Measurements from ENCODE around the gene BTBD17. TPM values are rescaled to one million over a fixed set of nuclear protein-coding genes. Genes with fewer than 3 reads are reported as not detected.
A peak's percentile ranks its signal among the peaks of the same experiment; 100 is the strongest.

BTBD17 gene
- polyA plus RNA-seq, 1 experiment: not detected

DNA sequence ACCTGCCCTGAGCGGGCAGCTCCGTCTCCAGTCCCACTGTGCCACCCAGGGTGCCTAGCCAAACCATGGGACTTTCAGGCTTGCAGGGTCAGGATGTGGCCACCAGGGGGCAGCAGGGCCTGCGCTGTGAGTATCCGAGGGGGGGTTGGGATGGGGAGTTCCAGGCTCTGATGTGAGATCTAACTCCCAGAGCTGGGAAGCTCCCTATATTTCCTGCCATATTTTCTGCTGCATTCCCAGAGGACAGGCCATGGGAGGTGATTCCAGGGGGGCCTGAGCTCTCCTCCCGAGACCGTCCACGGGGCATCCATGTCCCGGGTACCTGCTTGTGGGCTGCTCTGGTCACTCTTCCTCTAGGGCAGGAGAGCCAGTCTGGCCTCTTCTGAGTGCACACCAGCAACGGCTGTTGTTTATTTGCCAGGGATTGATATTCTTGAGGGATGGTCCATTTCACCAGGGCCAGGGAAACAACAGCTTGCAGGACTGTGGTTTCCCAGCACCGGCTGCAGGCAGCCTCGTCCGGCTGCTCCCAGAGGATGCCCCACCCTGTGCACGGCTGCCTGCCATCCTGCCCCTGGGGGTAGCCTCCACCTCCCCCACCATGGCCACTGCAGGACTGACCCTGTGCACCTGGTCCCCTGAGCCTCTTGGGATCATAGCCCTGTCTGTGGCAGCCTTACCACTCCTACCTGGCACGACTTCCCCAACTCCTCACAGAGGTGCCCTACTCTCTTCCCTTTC is 6.8 kb upstream of the BTBD17 start:
- ChIA-PET POLR2A (no interaction called here), CTCF (interaction anchor here (0.6 to 2.9 kb wide), 27 partner anchors 9 to 238 kb away, joined by 3 to 37 read pairs (median 4); no protein-coding TSS in a partner anchor)
- DNase-seq (ENCODE audit: low read depth, low spot score): no peak
- TF ChIP-seq, protein P1, sequence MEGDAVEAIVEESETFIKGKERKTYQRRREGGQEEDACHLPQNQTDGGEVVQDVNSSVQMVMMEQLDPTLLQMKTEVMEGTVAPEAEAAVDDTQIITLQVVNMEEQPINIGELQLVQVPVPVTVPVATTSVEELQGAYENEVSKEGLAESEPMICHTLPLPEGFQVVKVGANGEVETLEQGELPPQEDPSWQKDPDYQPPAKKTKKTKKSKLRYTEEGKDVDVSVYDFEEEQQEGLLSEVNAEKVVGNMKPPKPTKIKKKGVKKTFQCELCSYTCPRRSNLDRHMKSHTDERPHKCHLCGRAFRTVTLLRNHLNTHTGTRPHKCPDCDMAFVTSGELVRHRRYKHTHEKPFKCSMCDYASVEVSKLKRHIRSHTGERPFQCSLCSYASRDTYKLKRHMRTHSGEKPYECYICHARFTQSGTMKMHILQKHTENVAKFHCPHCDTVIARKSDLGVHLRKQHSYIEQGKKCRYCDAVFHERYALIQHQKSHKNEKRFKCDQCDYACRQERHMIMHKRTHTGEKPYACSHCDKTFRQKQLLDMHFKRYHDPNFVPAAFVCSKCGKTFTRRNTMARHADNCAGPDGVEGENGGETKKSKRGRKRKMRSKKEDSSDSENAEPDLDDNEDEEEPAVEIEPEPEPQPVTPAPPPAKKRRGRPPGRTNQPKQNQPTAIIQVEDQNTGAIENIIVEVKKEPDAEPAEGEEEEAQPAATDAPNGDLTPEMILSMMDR (IDR thresholded peaks at IDR 0.05; ENCODE audit: low read depth, low read length): peak; percentile 89
- Histone ChIP-seq H3K9me3 (ENCODE audit: control insufficient read depth, insufficient read depth, low read length) (no peaks in the 10 kb centered on the region; the same call in 1 of the 2 replicates), H3K27ac (ENCODE audit: low read depth, low read length) (no peak overlapping the region), H3K4me3 (ENCODE audit: low read depth, low read length) (no peak overlapping the region), H3K27me3 (ENCODE audit: control insufficient read depth, insufficient read depth, low read length) (peaks cover 3% of the 10 kb centered on the region)

DNA sequence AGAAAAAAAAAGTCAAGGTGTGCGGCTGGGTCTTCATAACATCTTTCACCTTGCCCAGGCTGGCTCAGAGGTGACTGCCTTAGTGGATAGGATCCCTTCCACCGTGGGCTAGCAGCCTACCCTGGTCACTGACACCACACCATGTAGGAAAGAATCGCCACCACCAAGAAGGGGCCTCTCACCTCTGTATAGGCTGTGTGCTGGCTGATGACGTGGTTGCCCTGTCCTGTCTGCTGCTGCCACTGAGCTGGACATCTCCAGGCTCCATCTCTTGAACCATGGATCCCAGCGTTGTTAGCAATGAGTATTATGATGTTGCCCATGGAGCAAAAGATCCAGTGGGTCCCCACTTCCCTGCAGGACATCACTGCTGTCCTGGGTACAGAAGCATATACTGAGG is 5.5 kb upstream of the BTBD17 start, which contains the start of gene GPR142:
GPR142 (plus strand) TSS at position 301 of the 400 bp plus-strand sequence. CDS start 2,035 bp downstream, outside the sequence.
- DNase-seq (ENCODE audit: low read depth, low spot score): no peak
- Histone ChIP-seq H3K4me3 (ENCODE audit: low read depth, low read length) (no peak within 1 kb of the TSS), H3K27me3 (ENCODE audit: control insufficient read depth, insufficient read depth, low read length) (peaks cover 5% of the 10 kb centered on the region), H3K9me3 (ENCODE audit: control insufficient read depth, insufficient read depth, low read length) (no peaks in the 10 kb centered on the region; the same call in 1 of the 2 replicates), H3K27ac (ENCODE audit: low read depth, low read length) (no peak within 1 kb of the TSS)
- CTCF ChIA-PET: interaction anchor here (0.6 to 2.9 kb wide), 16 partner anchors 12 to 235 kb away, joined by 3 to 37 read pairs (median 4); no protein-coding TSS in a partner anchor
- POLR2A ChIA-PET: no interaction called here
- TF ChIP-seq, protein P1 (IDR thresholded peaks at IDR 0.05; ENCODE audit: low read depth, low read length): no peak

DNA sequence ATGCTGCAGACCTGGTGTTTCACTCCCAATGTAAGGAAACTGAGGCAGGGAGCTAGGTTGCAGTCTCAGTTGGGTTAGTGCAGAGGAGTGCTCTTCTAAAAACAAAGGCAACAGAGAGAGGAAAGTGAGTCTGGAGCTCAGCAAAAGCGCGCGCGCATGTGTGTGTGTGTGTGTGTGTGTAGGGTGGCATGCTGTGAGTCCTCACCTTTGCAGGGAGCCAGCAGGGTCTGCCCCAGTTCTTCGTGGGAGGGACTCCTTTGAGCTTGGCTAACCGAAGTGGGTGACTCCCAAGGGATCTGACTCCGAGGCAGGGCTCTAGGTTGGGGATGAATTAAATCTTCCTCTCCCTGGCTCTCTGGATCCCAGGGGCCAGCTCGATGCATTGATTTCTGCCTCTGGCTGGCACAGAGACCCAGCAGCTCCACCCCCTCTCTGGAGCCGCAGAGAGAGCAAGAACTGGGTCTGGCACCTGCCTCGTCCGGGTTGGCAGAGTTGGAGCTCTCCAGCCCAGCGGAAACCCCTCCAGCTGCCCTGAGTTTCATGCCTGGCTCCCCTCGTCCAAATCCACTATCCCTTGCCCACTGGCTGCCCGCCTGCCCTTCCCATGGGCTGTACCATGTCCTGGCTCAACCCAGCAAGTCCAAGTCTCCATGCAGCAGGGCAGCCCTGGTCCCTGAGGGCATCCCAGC is 1.3 kb upstream of the BTBD17 start:
- ChIA-PET POLR2A (no interaction called here), CTCF (interaction anchor here (1.0 kb wide), 1 partner anchor 94 kb away, joined by 5 read pairs; no protein-coding TSS in a partner anchor)
- Histone ChIP-seq H3K9me3 (ENCODE audit: control insufficient read depth, insufficient read depth, low read length) (no peaks in the 10 kb centered on the region), H3K4me3 (ENCODE audit: low read depth, low read length) (no peak overlapping the region), H3K27ac (ENCODE audit: low read depth, low read length) (no peak overlapping the region), H3K27me3 (ENCODE audit: control insufficient read depth, insufficient read depth, low read length) (peaks cover 14% of the 10 kb centered on the region)
- TF ChIP-seq, protein P1 (IDR thresholded peaks at IDR 0.05; ENCODE audit: low read depth, low read length): no peak
- DNase-seq (ENCODE audit: low read depth, low spot score): no peak

DNA sequence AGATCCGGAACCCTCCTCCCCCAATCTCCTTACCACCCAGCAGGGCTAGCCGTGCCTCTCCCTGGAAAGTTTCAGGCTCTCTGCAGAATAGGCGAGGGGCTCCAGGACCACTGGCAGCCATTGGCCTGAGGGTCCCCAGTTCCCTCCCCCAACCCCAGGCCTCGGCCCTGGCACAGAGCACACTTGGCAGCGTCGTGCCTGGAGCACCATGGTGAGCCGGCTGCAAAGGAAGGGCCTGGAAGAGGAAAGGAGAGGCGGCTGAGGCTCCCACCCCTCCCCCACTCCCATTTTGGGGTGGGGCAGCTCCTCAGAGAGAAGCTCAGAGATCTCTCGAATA is 369 bp upstream of the BTBD17 start:
- ChIA-PET POLR2A (no interaction called here), CTCF (no interaction called here)
- TF ChIP-seq, protein P1 (IDR thresholded peaks at IDR 0.05; ENCODE audit: low read depth, low read length): no peak
- peaks cover 17% of the 10 kb centered on the region for H3K27me3 ChIP-seq (ENCODE audit: control insufficient read depth, insufficient read depth, low read length)
- no peaks in the 10 kb centered on the region for H3K9me3 ChIP-seq (ENCODE audit: control insufficient read depth, insufficient read depth, low read length)
- DNase-seq (ENCODE audit: low read depth, low spot score): no peak
- no peak overlapping the region for H3K4me3 ChIP-seq (ENCODE audit: low read depth, low read length)
- H3K27ac ChIP-seq (ENCODE audit: low read depth, low read length): no peak overlapping the region

DNA sequence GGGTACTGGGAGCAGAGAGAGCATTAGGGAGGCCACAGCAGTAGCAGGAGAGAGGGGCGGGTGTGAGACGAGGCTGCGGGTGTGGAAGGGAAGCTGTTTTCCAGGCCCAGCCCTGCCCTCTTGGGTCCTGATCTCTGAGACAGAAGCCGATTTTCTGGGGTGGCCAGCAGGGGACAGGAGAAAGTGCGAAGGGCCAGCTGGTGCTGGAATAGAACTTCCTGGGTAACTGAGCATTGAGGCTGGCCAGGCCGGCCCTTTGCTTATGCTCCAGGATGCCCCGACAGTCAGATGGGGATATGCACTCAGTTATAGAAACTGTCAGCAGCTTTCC is 804 bp downstream of the BTBD17 start:
- POLR2A ChIA-PET: no interaction called here
- CTCF ChIA-PET: no interaction called here
- Histone ChIP-seq H3K4me3 (ENCODE audit: low read depth, low read length) (no peak overlapping the region), H3K9me3 (ENCODE audit: control insufficient read depth, insufficient read depth, low read length) (no peaks in the 10 kb centered on the region; the same call in 1 of the 2 replicates), H3K27me3 (ENCODE audit: control insufficient read depth, insufficient read depth, low read length) (peaks cover 22% of the 10 kb centered on the region), H3K27ac (ENCODE audit: low read depth, low read length) (no peak overlapping the region)
- TF ChIP-seq, protein P1 (IDR thresholded peaks at IDR 0.05; ENCODE audit: low read depth, low read length): no peak
- DNase-seq (ENCODE audit: low read depth, low spot score): no peak

All from AG04450 (cell line).